BJ (cell line): Measurements from ENCODE around the gene OTULIN. TPM values are rescaled to one million over a fixed set of nuclear protein-coding genes. Genes with fewer than 3 reads are reported as not detected.

ENCODE experiments used
- CTCF ChIA-PET: fragments of 350-600 bp; formaldehyde crosslinking; extraction: SDS; loops from one replicate; lab custom pipeline; 2021; ENCODE audit warnings: antibody characterized with exemption, inconsistent platforms; lab: Yijun Ruan, JAX
- POLR2A ChIA-PET: fragments of 300-600 bp; sonication (Branson Sonifier 250); formaldehyde crosslinking; extraction: SDS; loops from one replicate; lab custom pipeline; 2021; ENCODE audit warnings: antibody characterized with exemption; lab: Charles Lee
- DNase-seq: peaks from one replicate; pipeline ENCODE4 v3.0.0-alpha.2; 2011; ENCODE audit warnings: low read depth
- H3K27me3 ChIP-seq: 2 replicates; pipeline ENCODE4 v1.6.0; 2011; ENCODE audit warnings: low read length; ENCODE audit not compliant: control insufficient read depth, insufficient read depth
- H3K36me3 ChIP-seq: 2 replicates; pipeline ENCODE4 v1.5.1; 2011; ENCODE audit warnings: low read length; ENCODE audit not compliant: control insufficient read depth, insufficient read depth
- H3K4me3 ChIP-seq: 2 replicates; pipeline ENCODE4 v1.5.1; 2011; ENCODE audit warnings: low read depth, mild to moderate bottlenecking, control low read depth, low read length
- CTCF ChIP-seq: IDR thresholded peaks from 2 replicates; pipeline ENCODE4 v1.5.1; 2011; ENCODE audit warnings: low read depth, mild to moderate bottlenecking, control low read depth, inconsistent platforms, low read length, moderate library complexity; ENCODE audit not compliant: insufficient read depth
- polyA plus RNA-seq: library from polyadenylated mRNA; depleted of rRNA; stranded (reverse); fragments of >200 nt; gene quantifications from 2 replicates; pipeline ENCODE4 v1.2.3, GENCODE V29; 2011

Gene OTULIN
- polyA plus RNA-seq, 1 experiment: 10.1 TPM

GRCh38 chr5:14663734-14664269, 716 bp upstream of the OTULIN start:
- no peaks in the 10 kb centered on the region for H3K36me3 ChIP-seq
- no peak for DNase-seq
- POLR2A ChIA-PET: no interaction called here
- TF ChIP-seq CTCF: no peak
- no peaks in the 10 kb centered on the region for H3K27me3 ChIP-seq
- H3K4me3 ChIP-seq: peak overlapping the region; percentile 68
- CTCF ChIA-PET: no interaction called here

GRCh38 chr5:14665101-14665822, 744 bp downstream of the OTULIN start:
- ChIA-PET POLR2A (no interaction called here), CTCF (no interaction called here)
- peak overlapping the region; percentile 68 for H3K4me3 ChIP-seq
- no peaks in the 10 kb centered on the region for H3K36me3 ChIP-seq
- DNase-seq: no peak
- H3K27me3 ChIP-seq: no peaks in the 10 kb centered on the region
- TF ChIP-seq CTCF: no peak

- ChIA-PET POLR2A (interaction anchor here (0.6 kb wide), 1 partner anchor 31 kb away, joined by 3 read pairs; no protein-coding TSS in a partner anchor), CTCF (no interaction called here)
- H3K27me3 ChIP-seq: no peaks in the 10 kb centered on the region
- H3K4me3 ChIP-seq: peak overlapping the region; percentile 68; the same call in 1 of the 2 replicates
- no peaks in the 10 kb centered on the region for H3K36me3 ChIP-seq
- no peak for DNase-seq
- no peak for TF ChIP-seq CTCF
These were observed 1.4 kb downstream of the OTULIN start for GRCh38 chr5:14665949-14666348.

- ChIA-PET POLR2A (interaction anchor here (0.6 kb wide), 1 partner anchor 31 kb away, joined by 3 read pairs; no protein-coding TSS in a partner anchor), CTCF (interaction anchor here (1.7 kb wide), 1 partner anchor 17 kb away, joined by 6 read pairs; no protein-coding TSS in a partner anchor)
- TF ChIP-seq CTCF: no peak
- Histone ChIP-seq H3K36me3 (no peaks in the 10 kb centered on the region), H3K4me3 (no peak overlapping the region), H3K27me3 (no peaks in the 10 kb centered on the region)
- no peak for DNase-seq
These were observed 1.8 kb downstream of the OTULIN start for GRCh38 chr5:14666357-14666756.

- DNase-seq: no peak
- no peaks in the 10 kb centered on the region for H3K27me3 ChIP-seq
- no peak overlapping the region for H3K4me3 ChIP-seq
- ChIA-PET POLR2A (no interaction called here), CTCF (interaction anchor here (0.6 to 1.7 kb wide), 2 partner anchors 16 to 604 kb away, joined by 3 to 6 read pairs; no protein-coding TSS in a partner anchor)
- TF ChIP-seq CTCF: no peak
- no peaks in the 10 kb centered on the region for H3K36me3 ChIP-seq
These were observed 2.8 kb downstream of the OTULIN start for GRCh38 chr5:14667290-14667689.
